Stomach (tissue), 9 donors: ENCODE results near the gene VSTM2B. TPM values are rescaled to one million over a fixed set of nuclear protein-coding genes. Genes with fewer than 3 reads are reported as not detected.
A peak's percentile ranks its signal among the peaks of the same experiment; 100 is the strongest.

Experiments used
- DNase-seq, 2 donors: peaks; one replicate each; pipeline versions ENCODE4 v3.0.0 to v3.0.0-alpha.2; 2013 to 2019
- H3K27ac ChIP-seq, 5 donors: fragments of 200-600 bp in 4 of 5; sonication (generic) in 4 of 5; one replicate each; pipeline ENCODE4 v1.5.1; 2013 to 2019; ENCODE audit warnings: mild to moderate bottlenecking in 1 of 5, moderate library complexity in 1 of 5
- H3K27me3 ChIP-seq, 3 donors: fragments of 200-600 bp; sonication (generic); one replicate each; pipeline ENCODE4 v1.5.1; 2017 to 2019; ENCODE audit warnings: mixed run types in 1 of 3
- H3K36me3 ChIP-seq, 4 donors: fragments of 200-600 bp; sonication (generic); 1 replicate in 3 of 4; 2 replicates in 1 of 4; pipeline ENCODE4 v1.5.1; 2016 to 2019
- H3K4me1 ChIP-seq, 4 donors: fragments of 200-600 bp; sonication (generic); one replicate each; pipeline ENCODE4 v1.5.1; 2016 to 2019
- H3K4me3 ChIP-seq, 4 donors: fragments of 200-600 bp; sonication (generic) in 3 of 4; one replicate each; pipeline ENCODE4 v1.5.1; 2016 to 2019; ENCODE audit warnings: mild to moderate bottlenecking in 1 of 4
- H3K9me3 ChIP-seq, 4 donors: fragments of 200-600 bp; sonication (generic); one replicate each; pipeline ENCODE4 v1.5.1; 2016 to 2019
- CTCF ChIP-seq, 7 experiments: fragments of 450-650 bp in 4 of 7; fragments of 200-600 bp in 3 of 7; sonication (generic) in 3 of 7; IDR thresholded peaks; one replicate each; pipeline ENCODE4 v1.5.1; 2016 to 2019; ENCODE audit warnings: antibody characterized with exemption in 7 of 7, control low read depth in 2 of 7, mild to moderate bottlenecking in 1 of 7
- EP300 ChIP-seq: sonication (generic); formaldehyde crosslinking; IDR thresholded peaks from one replicate; pipeline ENCODE4 v1.6.1; 2017; ENCODE audit warnings: antibody characterized with exemption
- POLR2A ChIP-seq, 4 donors: fragments of 450-650 bp; IDR thresholded peaks; one replicate each; pipeline ENCODE4 v1.6.1; 2016; ENCODE audit warnings: antibody characterized with exemption in 4 of 4, control low read depth in 2 of 4, mild to moderate bottlenecking in 1 of 4, moderate library complexity in 1 of 4
- POLR2AphosphoS5 ChIP-seq, 3 donors: sonication (generic); formaldehyde crosslinking; IDR thresholded peaks; one replicate each; pipeline ENCODE4 v1.6.1; 2016; ENCODE audit warnings: antibody characterized with exemption in 3 of 3
- WGBS, 5 donors: extraction: QIAGEN DNeasy Blood & Tissue Kit in 3 of 5; methylation state at CpG; one replicate each; pipeline versions ENCODE4 v1.1.5 to v1.1.7; 2013 to 2018; 5-methylcytosine and 5-hydroxymethylcytosine counted together
- intact Hi-C: fragments of 100-400 bp; cut with DNase I; formaldehyde crosslinking; loops from one replicate; pipeline ENCODE4 v1.15.1; 2023; ENCODE audit warnings: low total_unique reads
- polyA plus RNA-seq, 3 donors: library from polyadenylated mRNA; stranded (reverse); fragments of 200-250 nt; gene quantifications; one replicate each; pipeline ENCODE4 v1.2.3, GENCODE V29; 2013
- total RNA-seq, 5 donors: library from RNA; depleted of rRNA; stranded (reverse); fragments of >200 nt; gene quantifications; one replicate each; pipeline versions ENCODE4 v1.1.0 to v1.2.3, GENCODE V29; 2014 to 2016
- donor health status: healthy with polysubstance abuse.
- donor health status: Bipolar disorder and iron deficiency.
- donor health status: healthy.

VSTM2B gene
- total and polyA plus RNA-seq, 8 donors = not detected

DNA sequence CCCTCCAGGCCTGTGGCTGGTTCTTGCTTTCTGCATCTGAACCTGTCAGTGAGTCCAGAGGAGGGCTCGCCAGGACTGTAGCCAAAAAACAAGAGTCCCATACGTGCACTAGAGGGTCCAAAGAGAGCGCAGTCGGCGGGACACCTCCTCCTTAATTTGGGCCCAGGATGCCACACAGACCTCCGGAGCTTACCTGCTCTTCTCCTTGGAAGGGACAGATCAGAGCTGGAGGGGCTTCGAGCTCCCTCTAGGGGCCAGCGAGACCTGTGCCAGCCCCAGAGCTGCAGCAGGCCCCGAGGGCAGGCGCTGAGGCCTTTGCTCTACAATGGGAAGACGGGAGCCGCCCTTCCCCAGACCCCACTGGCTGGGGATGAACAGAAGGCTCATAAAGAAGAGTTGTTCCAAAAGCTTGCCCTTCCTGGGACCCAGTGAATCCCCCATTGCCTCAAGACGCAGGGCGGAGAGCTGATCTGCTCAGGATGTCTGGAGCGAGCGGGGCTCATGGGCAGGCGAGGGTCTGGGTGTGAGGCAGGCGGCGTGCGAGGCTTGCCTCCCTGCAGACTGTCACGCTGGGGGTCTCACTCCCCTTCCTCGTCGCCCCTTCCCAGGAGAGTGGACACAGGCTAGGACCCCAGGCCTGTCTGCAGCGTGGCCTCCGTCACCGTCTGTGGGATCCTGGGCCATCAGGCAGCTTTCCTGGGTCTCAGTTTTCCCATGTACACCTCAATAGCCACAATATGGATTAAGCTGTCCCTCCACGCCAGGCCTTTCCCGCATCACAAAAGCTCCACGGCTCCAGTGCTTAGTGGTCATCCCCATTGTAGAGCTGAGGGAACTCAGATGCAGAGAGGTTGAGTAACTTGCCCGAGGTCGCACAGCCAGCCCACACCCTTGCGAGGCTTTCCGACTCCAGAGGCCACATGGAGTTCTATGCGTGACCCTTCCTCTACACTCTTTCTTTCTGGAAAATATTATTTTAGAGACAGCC lies 46.9 kb upstream of the VSTM2B start:
- TF ChIP-seq POLR2A (IDR thresholded peaks at IDR 0.05) (no peak), POLR2AphosphoS5 (IDR thresholded peaks at IDR 0.05) (no peak), EP300 (no peak), CTCF (IDR thresholded peaks at IDR 0.05) (no peak)
- intact Hi-C loops = no loop called here
- Histone ChIP-seq H3K9me3 (peaks cover 0 to 21% (median 16%) of the 10 kb centered on the region in 4 donors), H3K27ac (no peak overlapping the region), H3K27me3 (peaks cover 0 to 38% (median 0%) of the 10 kb centered on the region in 3 donors), H3K36me3 (no peaks in the 10 kb centered on the region), H3K4me3 (no peak overlapping the region), H3K4me1 (no peaks in the 10 kb centered on the region)
- WGBS, 5 donors = 58 to 76% (median 63%) methylated on average over 19 to 34 of the region's 34 CpGs
- DNase-seq = peak in 1 of 2 donors; percentile 58

DNA sequence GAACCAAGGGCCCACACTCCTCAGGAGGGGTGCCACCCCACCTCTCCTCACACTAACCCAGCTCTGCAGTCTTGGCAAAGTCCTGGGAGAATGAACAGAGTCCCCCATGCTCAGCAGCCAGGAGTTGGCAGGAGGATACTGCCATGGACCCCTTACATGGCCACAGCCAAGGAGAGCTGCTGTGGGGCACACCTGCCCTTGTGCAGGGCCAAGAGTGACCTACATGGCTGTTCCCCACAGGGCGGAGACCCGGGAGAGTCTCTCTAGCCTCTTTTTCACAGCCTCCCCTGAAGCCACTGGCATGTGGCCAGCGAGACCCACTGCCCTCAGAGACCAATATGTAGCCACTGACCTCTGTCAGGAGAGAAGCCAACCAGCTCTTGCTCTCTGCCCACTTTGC lies 45.9 kb upstream of the VSTM2B start:
- Histone ChIP-seq H3K27ac (no peak overlapping the region), H3K27me3 (peaks cover 0 to 46% (median 0%) of the 10 kb centered on the region in 3 donors), H3K36me3 (no peaks in the 10 kb centered on the region), H3K4me3 (no peak overlapping the region), H3K9me3 (peaks cover 0 to 21% (median 16%) of the 10 kb centered on the region in 4 donors), H3K4me1 (no peaks in the 10 kb centered on the region)
- no peak for TF ChIP-seq POLR2A (IDR thresholded peaks at IDR 0.05)
- intact Hi-C loops = no loop called here
- 75 to 95% (median 84%) methylated on average over 3 of the region's 3 CpGs for WGBS, 5 donors
- DNase-seq = no peak

- WGBS, 5 donors = 74 to 90% (median 84%) methylated on average over 7 of the region's 7 CpGs
- no peaks in the 10 kb centered on the region for H3K36me3 ChIP-seq
- intact Hi-C loops = no loop called here
- H3K4me1 ChIP-seq = no peaks in the 10 kb centered on the region
- H3K27ac ChIP-seq = no peak overlapping the region
- TF ChIP-seq POLR2A (IDR thresholded peaks at IDR 0.05) = no peak
- no peak for TF ChIP-seq EP300
- TF ChIP-seq POLR2AphosphoS5 (IDR thresholded peaks at IDR 0.05) = no peak
- no peak for TF ChIP-seq CTCF (IDR thresholded peaks at IDR 0.05)
- H3K27me3 ChIP-seq = peaks cover 0 to 48% (median 0%) of the 10 kb centered on the region in 3 donors
- peaks cover 0 to 21% (median 16%) of the 10 kb centered on the region in 4 donors for H3K9me3 ChIP-seq
- H3K4me3 ChIP-seq = no peak overlapping the region
- DNase-seq = no peak
These were observed 45.3 kb upstream of the VSTM2B start for GRCh38 chr19:29480507-29480906.

DNA sequence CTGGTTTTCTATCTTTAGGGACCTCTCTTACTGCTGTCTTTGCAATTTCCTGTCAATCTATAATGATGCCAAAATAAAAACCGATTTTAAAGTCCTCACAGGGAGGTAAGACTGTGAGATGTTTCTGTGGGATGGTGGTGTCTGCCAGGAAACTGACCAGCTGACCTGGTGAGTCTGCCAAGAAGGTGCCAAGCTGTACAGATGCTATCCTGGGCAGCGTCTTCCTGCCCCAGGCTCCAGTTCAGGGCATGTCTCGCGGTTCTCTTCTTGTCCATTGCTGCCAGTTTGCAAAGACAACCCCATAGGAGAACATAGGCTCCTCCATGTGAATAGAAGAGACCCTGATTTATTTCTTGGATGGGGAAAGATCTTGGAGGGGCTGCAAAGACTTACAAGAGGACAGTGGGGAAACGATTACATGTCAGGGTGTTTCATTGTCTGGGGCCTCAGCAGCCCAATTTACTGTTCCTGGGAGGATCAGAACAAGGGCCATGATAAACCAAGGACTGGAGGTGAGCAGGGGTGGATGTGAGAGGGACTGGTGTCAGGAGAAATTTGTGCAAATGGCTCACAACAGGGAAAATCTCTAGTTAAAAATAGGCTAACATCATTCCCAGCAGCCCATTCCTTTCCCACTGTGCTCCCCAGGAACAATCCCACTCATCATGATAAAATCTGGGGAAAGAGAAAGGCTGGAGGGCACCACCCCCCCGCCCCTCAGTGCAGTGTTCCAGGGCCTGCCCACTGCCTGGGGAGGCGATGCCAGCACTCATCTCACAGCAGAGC lies 42.7 kb upstream of the VSTM2B start:
- no peak for TF ChIP-seq POLR2AphosphoS5 (IDR thresholded peaks at IDR 0.05)
- TF ChIP-seq EP300 = no peak
- no peak for TF ChIP-seq CTCF (IDR thresholded peaks at IDR 0.05)
- TF ChIP-seq POLR2A (IDR thresholded peaks at IDR 0.05) = no peak
- H3K4me1 ChIP-seq = no peaks in the 10 kb centered on the region
- H3K27ac ChIP-seq = no peak overlapping the region
- intact Hi-C loops = no loop called here
- H3K4me3 ChIP-seq = no peak overlapping the region
- 63 to 77% (median 69%) methylated on average over 7 of the region's 7 CpGs for WGBS, 5 donors
- peaks cover 0 to 21% (median 16%) of the 10 kb centered on the region in 4 donors for H3K9me3 ChIP-seq
- peaks cover 0 to 43% (median 0%) of the 10 kb centered on the region in 3 donors for H3K27me3 ChIP-seq
- H3K36me3 ChIP-seq = no peaks in the 10 kb centered on the region
- DNase-seq = no peak
